AG04450 (cell line): ENCODE measurements around the gene FDX1. TPM values are rescaled to one million over a fixed set of nuclear protein-coding genes. Genes with fewer than 3 reads are reported as not detected.

Experiments
- CTCF ChIA-PET: fragments of 300-600, 350-600 bp; formaldehyde crosslinking; extraction: SDS; loops from one replicate; lab custom pipeline; 2022; ENCODE audit warnings: antibody characterized with exemption, inconsistent platforms; lab: Charles Lee
- POLR2A ChIA-PET: fragments of 350-600 bp; formaldehyde crosslinking; extraction: SDS; loops from one replicate; lab custom pipeline; 2021; ENCODE audit warnings: antibody characterized with exemption, inconsistent platforms; lab: Yijun Ruan, JAX
- DNase-seq: peaks from one replicate; pipeline ENCODE4 v3.0.0-alpha.2; 2011; ENCODE audit warnings: low read depth, low spot score
- H3K27ac ChIP-seq: one replicate; pipeline ENCODE4 v1.5.1; 2012; ENCODE audit warnings: low read depth, low read length, control low read depth
- H3K27me3 ChIP-seq: one replicate; pipeline ENCODE4 v1.6.0; 2012; ENCODE audit warnings: low read length; ENCODE audit not compliant: control insufficient read depth, insufficient read depth
- H3K4me3 ChIP-seq: 2 replicates; pipeline ENCODE4 v1.5.1; 2011; ENCODE audit warnings: mild to moderate bottlenecking, low read depth, low read length, control low read depth
- H3K9me3 ChIP-seq: 2 replicates; pipeline ENCODE4 v1.5.1; 2012; ENCODE audit warnings: low read length; ENCODE audit not compliant: control insufficient read depth, insufficient read depth
- CTCF ChIP-seq: IDR thresholded peaks from 2 replicates; pipeline ENCODE4 v1.5.1; 2011; ENCODE audit warnings: low read depth, low read length, control low read depth, inconsistent platforms
- polyA plus RNA-seq: library from polyadenylated mRNA; depleted of rRNA; stranded (reverse); fragments of >200 nt; gene quantifications from 2 replicates; pipeline ENCODE4 v1.2.3, GENCODE V29; 2011

Gene FDX1
- polyA plus RNA-seq, 1 experiment = 8.9 TPM

DNA sequence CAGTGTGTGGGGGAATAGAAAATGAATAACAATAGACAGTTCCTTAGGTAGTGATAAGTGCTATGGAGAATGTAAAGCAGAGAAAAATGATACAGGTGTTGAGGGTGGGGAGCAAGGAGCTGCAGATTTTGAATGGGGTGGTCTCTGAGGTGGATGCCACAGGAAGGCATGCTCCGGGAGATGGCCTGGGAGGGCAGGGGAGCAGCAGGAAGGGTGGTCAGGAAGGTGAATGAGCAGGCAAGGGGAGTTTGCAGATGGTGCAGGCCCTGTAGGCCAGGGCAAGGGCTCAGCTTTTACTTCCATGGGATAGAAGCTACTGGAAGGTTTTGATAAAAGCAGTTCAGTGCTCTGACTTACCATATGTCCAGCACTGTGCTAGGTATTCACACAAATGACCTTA, 44.8 kb downstream of the FDX1 start:
- no peak overlapping the region for H3K27ac ChIP-seq
- H3K27me3 ChIP-seq = no peaks in the 10 kb centered on the region
- POLR2A ChIA-PET = no interaction called here
- no peak for TF ChIP-seq CTCF
- no peak for DNase-seq
- H3K9me3 ChIP-seq = no peaks in the 10 kb centered on the region; the same call in 1 of the 2 replicates
- CTCF ChIA-PET = no interaction called here
- no peak overlapping the region for H3K4me3 ChIP-seq

DNA sequence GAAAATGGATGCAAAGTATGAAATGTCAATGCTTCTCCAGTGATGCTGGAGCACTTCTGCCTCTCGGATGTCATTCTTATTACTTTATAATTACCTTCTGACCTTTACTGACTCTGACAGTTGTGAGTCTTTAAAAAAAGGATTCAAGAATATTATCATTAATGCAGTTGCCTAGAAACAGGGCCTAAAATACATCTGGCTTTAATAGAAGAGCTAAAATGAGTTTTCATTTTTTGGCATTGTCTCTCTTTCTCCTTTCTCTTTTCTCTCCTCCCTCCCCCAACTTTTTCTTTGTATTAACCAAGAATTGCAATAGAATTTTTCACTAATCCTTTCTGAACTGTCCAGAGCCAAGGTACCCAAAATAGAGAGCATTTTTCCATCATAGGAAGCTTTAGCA, 45.9 kb downstream of the FDX1 start:
- no peak overlapping the region for H3K27ac ChIP-seq
- CTCF ChIA-PET = interaction anchor here (1.0 kb wide), 1 partner anchor 970 kb away, joined by 3 read pairs; no protein-coding TSS in a partner anchor
- no peaks in the 10 kb centered on the region for H3K27me3 ChIP-seq
- no peak for TF ChIP-seq CTCF
- H3K9me3 ChIP-seq = no peaks in the 10 kb centered on the region; the same call in 1 of the 2 replicates
- no peak overlapping the region for H3K4me3 ChIP-seq
- no peak for DNase-seq
- POLR2A ChIA-PET = no interaction called here

DNA sequence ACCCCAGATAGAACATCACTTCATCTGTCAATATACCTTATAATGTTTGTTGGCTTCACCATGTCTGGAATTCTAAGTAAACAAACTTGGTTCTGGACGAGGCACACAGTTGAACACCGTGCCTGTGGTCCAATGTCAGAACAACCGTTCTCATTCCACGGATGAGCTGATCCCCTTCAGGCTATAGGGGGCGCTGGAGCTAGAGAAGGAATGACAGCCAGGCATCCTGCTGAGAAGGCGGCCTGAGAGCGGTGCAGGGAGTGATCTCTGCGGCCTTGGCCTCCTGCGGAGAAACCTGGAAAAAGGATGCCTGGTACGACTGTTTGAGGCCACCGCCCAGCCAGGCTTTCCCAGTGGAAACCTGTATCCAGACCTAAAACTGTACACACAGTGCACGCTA, 48.7 kb downstream of the FDX1 start:
- Histone ChIP-seq H3K27me3 (no peaks in the 10 kb centered on the region), H3K27ac (no peak overlapping the region), H3K4me3 (no peak overlapping the region), H3K9me3 (no peaks in the 10 kb centered on the region)
- POLR2A ChIA-PET = interaction anchor here (0.7 kb wide), 1 partner anchor 331 kb away, joined by 3 read pairs; no protein-coding TSS in a partner anchor
- TF ChIP-seq CTCF = no peak
- DNase-seq = no peak
- CTCF ChIA-PET = interaction anchor here (0.6 to 1.4 kb wide), 3 partner anchors 9 to 277 kb away, joined by 3 to 5 read pairs (median 3); no protein-coding TSS in a partner anchor

- CTCF ChIA-PET = interaction anchor here (0.5 to 1.4 kb wide), 4 partner anchors 10 to 278 kb away, joined by 3 to 5 read pairs (median 3); no protein-coding TSS in a partner anchor
- POLR2A ChIA-PET = interaction anchor here (0.7 kb wide), 1 partner anchor 330 kb away, joined by 3 read pairs; no protein-coding TSS in a partner anchor
- DNase-seq = peak; percentile 37
Measured at GRCh38 chr11:110479108-110480101, 49.7 kb downstream of the FDX1 start.

More at GRCh38 chr11:110479108-110480101, 49.7 kb downstream of the FDX1 start:
- TF ChIP-seq CTCF = no peak
- Histone ChIP-seq H3K9me3 (no peaks in the 10 kb centered on the region), H3K27me3 (peaks cover under 1% of the 10 kb centered on the region), H3K27ac (no peak overlapping the region), H3K4me3 (no peak overlapping the region)
